Liver (tissue), 9 donors: Measurements from ENCODE around the gene SAMD4B. TPM values are rescaled to one million over a fixed set of nuclear protein-coding genes. Genes with fewer than 3 reads are reported as not detected.
A peak's percentile ranks its signal among the peaks of the same experiment; 100 is the strongest.

Source experiments
- DNase-seq: peaks from one replicate; pipeline ENCODE4 v3.0.0-alpha.2; 2017; ENCODE audit warnings: low spot score
- H3K27ac ChIP-seq, 2 donors: one replicate each; pipeline ENCODE4 v1.7.0; 2013; ENCODE audit warnings: inconsistent platforms in 2 of 2, low read length in 2 of 2, control low read depth in 1 of 2, low read depth in 1 of 2, mild to moderate bottlenecking in 1 of 2
- H3K27me3 ChIP-seq, 4 donors: one replicate each; pipeline versions ENCODE4 v1.6.1 to v1.7.0; 2013; ENCODE audit warnings: low read length in 3 of 4, inconsistent platforms in 1 of 4, mild to moderate bottlenecking in 1 of 4, moderate library complexity in 1 of 4; ENCODE audit not compliant: control insufficient read depth in 4 of 4, insufficient read depth in 4 of 4
- H3K36me3 ChIP-seq, 4 donors: one replicate each; pipeline versions ENCODE4 v1.6.1 to v1.7.0; 2013; ENCODE audit warnings: low read length in 3 of 4, mild to moderate bottlenecking in 3 of 4, low read depth in 1 of 4, moderate library complexity in 1 of 4; ENCODE audit not compliant: control insufficient read depth in 4 of 4, insufficient read depth in 3 of 4
- H3K4me1 ChIP-seq, 4 donors: one replicate each; pipeline versions ENCODE4 v1.6.1 to v1.7.0; 2013; ENCODE audit warnings: low read length in 3 of 4, mild to moderate bottlenecking in 3 of 4, moderate library complexity in 1 of 4; ENCODE audit not compliant: control insufficient read depth in 4 of 4, insufficient read depth in 4 of 4
- H3K4me3 ChIP-seq, 3 donors: one replicate each; pipeline versions ENCODE4 v1.6.1 to v1.7.0; 2013; ENCODE audit warnings: low read length in 3 of 3, control low read depth in 1 of 3, low read depth in 1 of 3, mild to moderate bottlenecking in 1 of 3
- H3K9ac ChIP-seq, 2 donors: one replicate each; pipeline ENCODE4 v1.7.0; 2013; ENCODE audit warnings: low read length in 2 of 2, mild to moderate bottlenecking in 2 of 2, moderate library complexity in 2 of 2, control low read depth in 1 of 2, low read depth in 1 of 2
- H3K9me3 ChIP-seq, 4 donors: one replicate each; pipeline versions ENCODE4 v1.6.1 to v1.7.0; 2013; ENCODE audit warnings: low read length in 3 of 4; ENCODE audit not compliant: control insufficient read depth in 4 of 4
- EGR1 ChIP-seq, 2 donors: IDR thresholded peaks; 2 replicates each; pipeline ENCODE4 v1.6.1; 2016 to 2018; ENCODE audit warnings: antibody characterized with exemption in 2 of 2, low read depth in 2 of 2
- FOXA1 ChIP-seq: IDR thresholded peaks from 2 replicates; pipeline ENCODE4 v1.6.1; 2016; ENCODE audit warnings: antibody characterized with exemption
- FOXA2 ChIP-seq: IDR thresholded peaks from 2 replicates; pipeline ENCODE4 v1.6.1; 2016; ENCODE audit warnings: antibody characterized with exemption
- GABPA ChIP-seq, 2 donors: IDR thresholded peaks in 1 of 2; conservative IDR thresholded peaks in 1 of 2; 2 replicates each; pipeline ENCODE4 v1.6.1; 2016; ENCODE audit warnings: antibody characterized with exemption in 2 of 2, mild to moderate bottlenecking in 1 of 2, moderate library complexity in 1 of 2
- HNF4A ChIP-seq, 2 donors: conservative IDR thresholded peaks; 2 replicates each; pipeline ENCODE4 v1.6.1; 2016; ENCODE audit warnings: antibody characterized with exemption in 2 of 2, mild to moderate bottlenecking in 2 of 2
- HNF4G ChIP-seq: IDR thresholded peaks from 2 replicates; pipeline ENCODE4 v1.6.1; 2016; ENCODE audit warnings: antibody characterized with exemption
- JUND ChIP-seq, 2 donors: IDR thresholded peaks; 2 replicates each; pipeline ENCODE4 v1.6.1; 2016; ENCODE audit warnings: antibody characterized with exemption in 2 of 2
- NR2F2 ChIP-seq: IDR thresholded peaks from 2 replicates; pipeline ENCODE4 v1.6.1; 2016; ENCODE audit warnings: antibody characterized with exemption
- RAD21 ChIP-seq, 2 donors: IDR thresholded peaks; 2 replicates each; pipeline ENCODE4 v1.6.1; 2016; ENCODE audit warnings: antibody characterized with exemption in 2 of 2, mild to moderate bottlenecking in 2 of 2
- RXRA ChIP-seq, 2 donors: IDR thresholded peaks; 2 replicates each; pipeline ENCODE4 v1.6.1; 2017 to 2018; ENCODE audit warnings: antibody characterized with exemption in 2 of 2, mild to moderate bottlenecking in 1 of 2
- SP1 ChIP-seq: IDR thresholded peaks from 2 replicates; pipeline ENCODE4 v1.6.1; 2018; ENCODE audit warnings: antibody characterized with exemption, mild to moderate bottlenecking
- TAF1 ChIP-seq: conservative IDR thresholded peaks from 2 replicates; pipeline ENCODE4 v1.6.1; 2016; ENCODE audit warnings: antibody characterized with exemption, mild to moderate bottlenecking
- YY1 ChIP-seq: IDR thresholded peaks from 2 replicates; pipeline ENCODE4 v1.6.1; 2016; ENCODE audit warnings: antibody characterized with exemption, mild to moderate bottlenecking
- WGBS: extraction: QIAGEN DNeasy Blood & Tissue Kit; methylation state at CpG from one replicate; pipeline ENCODE4 v1.1.7; 2013; 5-methylcytosine and 5-hydroxymethylcytosine counted together
- polyA plus RNA-seq, 2 donors: library from polyadenylated mRNA; stranded (reverse) in 1 of 2; unstranded in 1 of 2; fragments of 200-250 nt in 1 of 2; fragments of >200 nt in 1 of 2; fragmentation: Nextera tagmentation in 1 of 2; extraction: Ambion mirVana in 1 of 2; gene quantifications; one replicate each; pipeline versions ENCODE4 v1.2.1 to v1.2.3, GENCODE V29; 2013 to 2015
- total RNA-seq, 2 donors: library from RNA; depleted of rRNA; stranded (reverse); fragments of >200 nt; gene quantifications; one replicate each; pipeline ENCODE4 v1.2.3, GENCODE V29; 2014
- TF ChIP-seq, protein P1 (sequence below): IDR thresholded peaks from 2 replicates; pipeline ENCODE4 v1.6.1; 2016; ENCODE audit warnings: antibody characterized with exemption
- TF ChIP-seq, protein P2 (sequence below): IDR thresholded peaks from 2 replicates; pipeline ENCODE4 v1.6.1; 2016; ENCODE audit warnings: antibody characterized with exemption
- TF ChIP-seq, protein P3 (sequence below): IDR thresholded peaks from 2 replicates; pipeline ENCODE4 v1.6.1; 2016; ENCODE audit warnings: antibody characterized with exemption
- TF ChIP-seq, protein P4 (sequence below): IDR thresholded peaks from 2 replicates; pipeline ENCODE4 v1.6.1; 2016; ENCODE audit warnings: antibody characterized with exemption, mild to moderate bottlenecking
- TF ChIP-seq, protein P5 (sequence below): fragments of 150-350 bp; IDR thresholded peaks from 2 replicates; pipeline ENCODE4 v1.5.1; 2017; ENCODE audit warnings: improper control_type of control experiment, low read depth, low read length; ENCODE audit not compliant: missing input control
- donor health status: healthy.
- donor health status: healthy.
- donor health status: healthy.
- donor health status: healthy.
- donor health status: healthy.

Gene SAMD4B
- total and polyA plus RNA-seq, 4 donors = 17.3 to 39.4 (median 30.5) TPM

DNA sequence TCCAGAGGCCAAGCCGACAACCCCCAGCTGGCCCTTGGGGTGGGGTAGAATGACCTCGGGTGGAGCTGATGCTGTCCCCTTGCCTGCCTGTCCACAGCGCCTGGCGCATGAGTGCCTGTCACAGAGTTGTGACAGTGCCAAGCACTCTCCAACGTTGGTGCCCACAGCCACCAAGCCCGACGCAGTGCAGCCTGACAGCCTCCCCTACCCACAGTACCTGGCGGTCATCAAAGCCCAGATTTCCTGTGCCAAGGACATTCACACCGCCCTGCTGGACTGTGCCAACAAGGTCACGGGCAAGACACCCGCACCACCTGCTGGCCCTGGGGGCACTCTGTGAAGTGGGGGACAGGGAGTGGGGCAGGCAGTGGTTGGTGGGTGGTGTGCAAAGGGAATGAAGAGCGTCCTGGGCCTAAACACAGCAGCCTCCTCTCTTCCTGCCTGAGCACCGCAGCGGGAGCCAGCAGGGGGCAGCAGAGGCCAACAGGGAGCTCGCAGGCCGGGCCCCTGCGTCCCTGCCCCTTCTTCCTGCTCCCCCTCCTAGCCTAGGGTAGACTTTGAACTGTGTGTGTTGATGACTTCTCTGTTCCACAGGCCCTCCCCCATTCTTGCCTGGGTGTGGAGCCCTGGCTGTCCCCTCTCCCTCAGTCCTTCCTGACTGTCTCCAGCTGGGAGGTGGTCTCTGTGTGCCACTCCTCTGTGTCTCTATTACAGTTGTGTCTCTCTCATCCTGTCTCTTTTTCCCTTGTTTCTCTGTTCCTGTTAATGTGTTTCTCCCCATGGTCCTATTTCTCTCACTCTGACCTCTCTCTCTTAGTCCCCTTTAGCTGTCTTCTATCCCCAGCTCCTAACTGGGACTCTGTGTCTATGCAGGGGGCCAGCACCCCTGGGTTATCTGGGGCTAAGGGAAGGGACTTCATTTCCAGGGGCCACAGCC lies 55.4 kb downstream of the SAMD4B start:
- DNase-seq = peak; percentile 94
- WGBS = 14% methylated on average over 17 of the region's 17 CpGs
- Histone ChIP-seq H3K36me3 (peaks cover 0 to 11% (median 8%) of the 10 kb centered on the region in 4 donors), H3K9ac (peak overlapping the region; percentile 72 to 83), H3K9me3 (no peaks in the 10 kb centered on the region), H3K4me3 (peak overlapping the region in 1 of 3 donors; percentile 8), H3K4me1 (peaks cover 18 to 44% (median 32%) of the 10 kb centered on the region in 4 donors), H3K27ac (peak overlapping the region; percentile 98), H3K27me3 (no peaks in the 10 kb centered on the region)
- TF ChIP-seq YY1 (peak; percentile 43), GABPA (IDR thresholded peaks at IDR 0.05 in 1 of 2, conservative IDR thresholded peaks at IDR 0.05 in 1 of 2) (peak in 1 of 2 donors; percentile 44), RXRA (IDR thresholded peaks at IDR 0.05) (peak; percentile 76 to 82), SP1 (peak; percentile 82), TAF1 (peak; percentile 90), HNF4A (conservative IDR thresholded peaks at IDR 0.05) (peak; percentile 92), FOXA2 (peak; percentile 35), EGR1 (IDR thresholded peaks at IDR 0.05; ENCODE audit: low read depth in 2 of 2) (peak in 1 of 2 donors; percentile 63), FOXA1 (peak; percentile 62), HNF4G (peak; percentile 96), RAD21 (IDR thresholded peaks at IDR 0.05) (peak; percentile 98 to 99), JUND (IDR thresholded peaks at IDR 0.05) (peak; percentile 71 to 78), NR2F2 (peak; percentile 67)
- TF ChIP-seq, protein P1, sequence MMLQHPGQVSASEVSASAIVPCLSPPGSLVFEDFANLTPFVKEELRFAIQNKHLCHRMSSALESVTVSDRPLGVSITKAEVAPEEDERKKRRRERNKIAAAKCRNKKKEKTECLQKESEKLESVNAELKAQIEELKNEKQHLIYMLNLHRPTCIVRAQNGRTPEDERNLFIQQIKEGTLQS = peak; percentile 69
- TF ChIP-seq, protein P2, sequence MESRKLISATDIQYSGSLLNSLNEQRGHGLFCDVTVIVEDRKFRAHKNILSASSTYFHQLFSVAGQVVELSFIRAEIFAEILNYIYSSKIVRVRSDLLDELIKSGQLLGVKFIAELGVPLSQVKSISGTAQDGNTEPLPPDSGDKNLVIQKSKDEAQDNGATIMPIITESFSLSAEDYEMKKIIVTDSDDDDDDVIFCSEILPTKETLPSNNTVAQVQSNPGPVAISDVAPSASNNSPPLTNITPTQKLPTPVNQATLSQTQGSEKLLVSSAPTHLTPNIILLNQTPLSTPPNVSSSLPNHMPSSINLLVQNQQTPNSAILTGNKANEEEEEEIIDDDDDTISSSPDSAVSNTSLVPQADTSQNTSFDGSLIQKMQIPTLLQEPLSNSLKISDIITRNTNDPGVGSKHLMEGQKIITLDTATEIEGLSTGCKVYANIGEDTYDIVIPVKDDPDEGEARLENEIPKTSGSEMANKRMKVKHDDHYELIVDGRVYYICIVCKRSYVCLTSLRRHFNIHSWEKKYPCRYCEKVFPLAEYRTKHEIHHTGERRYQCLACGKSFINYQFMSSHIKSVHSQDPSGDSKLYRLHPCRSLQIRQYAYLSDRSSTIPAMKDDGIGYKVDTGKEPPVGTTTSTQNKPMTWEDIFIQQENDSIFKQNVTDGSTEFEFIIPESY = no peak
- TF ChIP-seq, protein P3, sequence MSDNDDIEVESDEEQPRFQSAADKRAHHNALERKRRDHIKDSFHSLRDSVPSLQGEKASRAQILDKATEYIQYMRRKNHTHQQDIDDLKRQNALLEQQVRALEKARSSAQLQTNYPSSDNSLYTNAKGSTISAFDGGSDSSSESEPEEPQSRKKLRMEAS = peak; percentile 79
- TF ChIP-seq, protein P4, sequence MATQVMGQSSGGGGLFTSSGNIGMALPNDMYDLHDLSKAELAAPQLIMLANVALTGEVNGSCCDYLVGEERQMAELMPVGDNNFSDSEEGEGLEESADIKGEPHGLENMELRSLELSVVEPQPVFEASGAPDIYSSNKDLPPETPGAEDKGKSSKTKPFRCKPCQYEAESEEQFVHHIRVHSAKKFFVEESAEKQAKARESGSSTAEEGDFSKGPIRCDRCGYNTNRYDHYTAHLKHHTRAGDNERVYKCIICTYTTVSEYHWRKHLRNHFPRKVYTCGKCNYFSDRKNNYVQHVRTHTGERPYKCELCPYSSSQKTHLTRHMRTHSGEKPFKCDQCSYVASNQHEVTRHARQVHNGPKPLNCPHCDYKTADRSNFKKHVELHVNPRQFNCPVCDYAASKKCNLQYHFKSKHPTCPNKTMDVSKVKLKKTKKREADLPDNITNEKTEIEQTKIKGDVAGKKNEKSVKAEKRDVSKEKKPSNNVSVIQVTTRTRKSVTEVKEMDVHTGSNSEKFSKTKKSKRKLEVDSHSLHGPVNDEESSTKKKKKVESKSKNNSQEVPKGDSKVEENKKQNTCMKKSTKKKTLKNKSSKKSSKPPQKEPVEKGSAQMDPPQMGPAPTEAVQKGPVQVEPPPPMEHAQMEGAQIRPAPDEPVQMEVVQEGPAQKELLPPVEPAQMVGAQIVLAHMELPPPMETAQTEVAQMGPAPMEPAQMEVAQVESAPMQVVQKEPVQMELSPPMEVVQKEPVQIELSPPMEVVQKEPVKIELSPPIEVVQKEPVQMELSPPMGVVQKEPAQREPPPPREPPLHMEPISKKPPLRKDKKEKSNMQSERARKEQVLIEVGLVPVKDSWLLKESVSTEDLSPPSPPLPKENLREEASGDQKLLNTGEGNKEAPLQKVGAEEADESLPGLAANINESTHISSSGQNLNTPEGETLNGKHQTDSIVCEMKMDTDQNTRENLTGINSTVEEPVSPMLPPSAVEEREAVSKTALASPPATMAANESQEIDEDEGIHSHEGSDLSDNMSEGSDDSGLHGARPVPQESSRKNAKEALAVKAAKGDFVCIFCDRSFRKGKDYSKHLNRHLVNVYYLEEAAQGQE = peak; percentile 92
- TF ChIP-seq, protein P5, sequence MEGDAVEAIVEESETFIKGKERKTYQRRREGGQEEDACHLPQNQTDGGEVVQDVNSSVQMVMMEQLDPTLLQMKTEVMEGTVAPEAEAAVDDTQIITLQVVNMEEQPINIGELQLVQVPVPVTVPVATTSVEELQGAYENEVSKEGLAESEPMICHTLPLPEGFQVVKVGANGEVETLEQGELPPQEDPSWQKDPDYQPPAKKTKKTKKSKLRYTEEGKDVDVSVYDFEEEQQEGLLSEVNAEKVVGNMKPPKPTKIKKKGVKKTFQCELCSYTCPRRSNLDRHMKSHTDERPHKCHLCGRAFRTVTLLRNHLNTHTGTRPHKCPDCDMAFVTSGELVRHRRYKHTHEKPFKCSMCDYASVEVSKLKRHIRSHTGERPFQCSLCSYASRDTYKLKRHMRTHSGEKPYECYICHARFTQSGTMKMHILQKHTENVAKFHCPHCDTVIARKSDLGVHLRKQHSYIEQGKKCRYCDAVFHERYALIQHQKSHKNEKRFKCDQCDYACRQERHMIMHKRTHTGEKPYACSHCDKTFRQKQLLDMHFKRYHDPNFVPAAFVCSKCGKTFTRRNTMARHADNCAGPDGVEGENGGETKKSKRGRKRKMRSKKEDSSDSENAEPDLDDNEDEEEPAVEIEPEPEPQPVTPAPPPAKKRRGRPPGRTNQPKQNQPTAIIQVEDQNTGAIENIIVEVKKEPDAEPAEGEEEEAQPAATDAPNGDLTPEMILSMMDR = peak; percentile 99
